Measurements from ENCODE around the gene ACSF3. TPM values are rescaled to one million over a fixed set of nuclear protein-coding genes. Genes with fewer than 3 reads are reported as not detected.

ACSF3 gene
- total RNA-seq, 1 experiment from 2014 or later, result 33.5 TPM

- no peak overlapping the region for H3K27ac ChIP-seq (ENCODE audit: low read length)
- TF ChIP-seq EZH2phosphoT487 (IDR thresholded peaks at IDR 0.05; ENCODE audit: borderline replicate concordance, low read length) (no peak), EZH2 (IDR thresholded peaks at IDR 0.05; ENCODE audit: low read length, unreplicated experiment) (no peak)
- DNase-seq (no peak), ATAC-seq (no peak)
- no peak overlapping the region for H2AFZ ChIP-seq (ENCODE audit: low read length)
- intact Hi-C loops (cut with micrococcal nuclease), result no loop called here
- no TSS peak for BruUV-seq (replicated peaks)
- no peak overlapping the region for H3K4me2 ChIP-seq (ENCODE audit: low read length)
- ChIA-PET POLR2A (ENCODE audit: unreplicated experiment) (no interaction called here), CTCF (no interaction called here)
- no peaks in the 10 kb centered on the region for H3K9me2 ChIP-seq (replicated peaks; ENCODE audit: low read length)
- H3K4me1 ChIP-seq (ENCODE audit: insufficient read depth, low read length), result peaks cover 12% of the 10 kb centered on the region; the same call in 1 of the 2 replicates
- H3K9me3 ChIP-seq (ENCODE audit: low read length), result no peaks in the 10 kb centered on the region
- H3K4me3 ChIP-seq (ENCODE audit: low read length), result no peak overlapping the region
- H3K9ac ChIP-seq (ENCODE audit: low read length), result no peak overlapping the region
- 0 out of 2 replicates have a peak, but pooled peaks cover 7% of the 10 kb centered on the region for H3K79me2 ChIP-seq (ENCODE audit: low read length)
- no peaks in the 10 kb centered on the region for H3K36me3 ChIP-seq (ENCODE audit: low read depth, low read length)
- H3F3A ChIP-seq (ENCODE audit: low read length, unreplicated experiment), result no peaks in the 10 kb centered on the region
- H3K27me3 ChIP-seq (ENCODE audit: low read length), result no peaks in the 10 kb centered on the region
- H4K20me1 ChIP-seq (ENCODE audit: low read length), result no peaks in the 10 kb centered on the region
These were observed 44.7 kb upstream of the ACSF3 start for GRCh38 chr16:89048871-89049422.

GRCh38 chr16:89049484-89050118, 44.1 kb upstream of the ACSF3 start:
- no TSS peak for BruUV-seq (replicated peaks)
- Histone ChIP-seq H3K27ac (ENCODE audit: low read length) (no peak overlapping the region), H3K4me1 (ENCODE audit: insufficient read depth, low read length) (peaks cover 15% of the 10 kb centered on the region; the same call in 1 of the 2 replicates), H3K9me2 (replicated peaks; ENCODE audit: low read length) (no peaks in the 10 kb centered on the region), H4K20me1 (ENCODE audit: low read length) (no peaks in the 10 kb centered on the region), H3K27me3 (ENCODE audit: low read length) (no peaks in the 10 kb centered on the region), H3K36me3 (ENCODE audit: low read depth, low read length) (no peaks in the 10 kb centered on the region), H3K79me2 (ENCODE audit: low read length) (0 out of 2 replicates have a peak, but pooled peaks cover 7% of the 10 kb centered on the region), H3K4me2 (ENCODE audit: low read length) (no peak overlapping the region), H3K4me3 (ENCODE audit: low read length) (no peak overlapping the region), H3F3A (ENCODE audit: low read length, unreplicated experiment) (no peaks in the 10 kb centered on the region), H3K9me3 (ENCODE audit: low read length) (no peaks in the 10 kb centered on the region), H3K9ac (ENCODE audit: low read length) (no peak overlapping the region), H2AFZ (ENCODE audit: low read length) (no peak overlapping the region)
- TF ChIP-seq EZH2phosphoT487 (IDR thresholded peaks at IDR 0.05; ENCODE audit: borderline replicate concordance, low read length) (no peak), EZH2 (IDR thresholded peaks at IDR 0.05; ENCODE audit: low read length, unreplicated experiment) (no peak), CTCF (conservative IDR thresholded peaks at IDR 0.05; ENCODE audit: low read depth, low read length) (no peak)
- intact Hi-C loops (cut with micrococcal nuclease), result loop anchor here (10.0 kb wide), 1 partner anchor 115 kb away; no protein-coding TSS in a partner anchor
- DNase-seq, result no peak
- ChIA-PET POLR2A (ENCODE audit: unreplicated experiment) (no interaction called here), CTCF (no interaction called here)
- no peak for ATAC-seq

GRCh38 chr16:89050119-89050867, 43.4 kb upstream of the ACSF3 start:
- intact Hi-C loops (cut with micrococcal nuclease), result loop anchor here (10.0 kb wide), 1 partner anchor 115 kb away; no protein-coding TSS in a partner anchor
- POLR2A ChIA-PET (ENCODE audit: unreplicated experiment), result no interaction called here
- Histone ChIP-seq H3K4me2 (ENCODE audit: low read length) (no peak overlapping the region), H3K9me2 (replicated peaks; ENCODE audit: low read length) (no peaks in the 10 kb centered on the region), H3K4me3 (ENCODE audit: low read length) (no peak overlapping the region), H3K27me3 (ENCODE audit: low read length) (no peaks in the 10 kb centered on the region), H3K9me3 (ENCODE audit: low read length) (no peaks in the 10 kb centered on the region), H3K79me2 (ENCODE audit: low read length) (0 out of 2 replicates have a peak, but pooled peaks cover 7% of the 10 kb centered on the region), H3K27ac (ENCODE audit: low read length) (no peak overlapping the region), H3K36me3 (ENCODE audit: low read depth, low read length) (no peaks in the 10 kb centered on the region), H3F3A (ENCODE audit: low read length, unreplicated experiment) (no peaks in the 10 kb centered on the region), H3K4me1 (ENCODE audit: insufficient read depth, low read length) (peaks cover 15% of the 10 kb centered on the region; the same call in 1 of the 2 replicates), H2AFZ (ENCODE audit: low read length) (no peak overlapping the region), H3K9ac (ENCODE audit: low read length) (no peak overlapping the region), H4K20me1 (ENCODE audit: low read length) (no peaks in the 10 kb centered on the region)
- DNase-seq, result no peak
- CTCF ChIA-PET, result no interaction called here
- ATAC-seq, result no peak
- BruUV-seq (replicated peaks), result no TSS peak
- TF ChIP-seq EZH2 (IDR thresholded peaks at IDR 0.05; ENCODE audit: low read length, unreplicated experiment) (no peak), CTCF (conservative IDR thresholded peaks at IDR 0.05; ENCODE audit: low read depth, low read length) (no peak), EZH2phosphoT487 (IDR thresholded peaks at IDR 0.05; ENCODE audit: borderline replicate concordance, low read length) (no peak)
